Activated naive CD8-positive, alpha-beta T cell treated with anti-CD3 and anti-CD28 coated beads, Interleukin-2, amount 50 U/mL, for 16 hours (primary cell): ENCODE results near the gene MPG.

Source experiments
- DNase-seq: peaks from one replicate; pipeline ENCODE4 v3.0.0-alpha.2; 2020; ENCODE audit warnings: low read depth, low spot score

The MPG gene

GRCh38 chr16:66309-67182 lies 11.5 kb upstream of the MPG start:
- DNase-seq, result no peak

GRCh38 chr16:67183-67791 lies 10.7 kb upstream of the MPG start:
- DNase-seq, result no peak

GRCh38 chr16:67884-68789 lies 9.9 kb upstream of the MPG start:
- no peak for DNase-seq

GRCh38 chr16:69181-69580 lies 8.8 kb upstream of the MPG start:
- DNase-seq, result no peak

GRCh38 chr16:71210-71539 lies 6.8 kb upstream of the MPG start:
- no peak for DNase-seq

- DNase-seq, result no peak
These were observed 6.3 kb upstream of the MPG start for GRCh38 chr16:71540-72401.

GRCh38 chr16:72561-73548 lies 5.2 kb upstream of the MPG start, which contains the start of gene RHBDF1:
TSS of gene RHBDF1 (minus strand) at chr16:72631. CDS start at chr16:65015, 7,616 bp downstream.
- no peak for DNase-seq

GRCh38 chr16:74051-74746 lies 3.8 kb upstream of the MPG start:
- DNase-seq, result no peak

- DNase-seq, result no peak
These were observed 3.2 kb upstream of the MPG start for GRCh38 chr16:74747-75334.

GRCh38 chr16:75580-76501 lies 2.2 kb upstream of the MPG start:
- no peak for DNase-seq

GRCh38 chr16:76535-77272 lies 1.3 kb upstream of the MPG start:
- no peak for DNase-seq

GRCh38 chr16:77273-77806 lies 685 bp upstream of the MPG start:
- no peak for DNase-seq

GRCh38 chr16:78444-79150 lies 572 bp downstream of the MPG start:
- DNase-seq, result no peak

- no peak for DNase-seq
These were observed 1.4 kb downstream of the MPG start for GRCh38 chr16:79151-80054.

- DNase-seq, result no peak
These were observed 5.1 kb downstream of the MPG start for GRCh38 chr16:83060-83603.
